ENCODE measurements around the gene CFC1B.
"Not testable (repeated sequence)": the region's sequence is repeated elsewhere in the genome, so short reads cannot be mapped to it uniquely, and the experiment has no call there.

GRCh38 chr2:130491073-130491472 lies 29.9 kb upstream of the CFC1B start:
- not testable (repeated sequence) for TF ChIP-seq CTCF (tag by site-specific recombination; IDR thresholded peaks at IDR 0.05); ELK4 (IDR thresholded peaks at IDR 0.05; ENCODE audit: borderline replicate concordance, low read depth, low read length); PRDM10 (tag by site-specific recombination; IDR thresholded peaks at IDR 0.05); ZNF26 (tag by site-specific recombination; IDR thresholded peaks at IDR 0.05); TCF7L2 (IDR thresholded peaks at IDR 0.05; ENCODE audit: borderline replicate concordance, low read depth, low read length); ZNF155 (tag by site-specific recombination; IDR thresholded peaks at IDR 0.05)
